ENCODE measurements around the gene STPG3. TPM values are rescaled to one million over a fixed set of nuclear protein-coding genes. Genes with fewer than 3 reads are reported as not detected.

The STPG3 gene
- total and polyA plus RNA-seq, 5 donors from 2014 or later: not detected

DNA sequence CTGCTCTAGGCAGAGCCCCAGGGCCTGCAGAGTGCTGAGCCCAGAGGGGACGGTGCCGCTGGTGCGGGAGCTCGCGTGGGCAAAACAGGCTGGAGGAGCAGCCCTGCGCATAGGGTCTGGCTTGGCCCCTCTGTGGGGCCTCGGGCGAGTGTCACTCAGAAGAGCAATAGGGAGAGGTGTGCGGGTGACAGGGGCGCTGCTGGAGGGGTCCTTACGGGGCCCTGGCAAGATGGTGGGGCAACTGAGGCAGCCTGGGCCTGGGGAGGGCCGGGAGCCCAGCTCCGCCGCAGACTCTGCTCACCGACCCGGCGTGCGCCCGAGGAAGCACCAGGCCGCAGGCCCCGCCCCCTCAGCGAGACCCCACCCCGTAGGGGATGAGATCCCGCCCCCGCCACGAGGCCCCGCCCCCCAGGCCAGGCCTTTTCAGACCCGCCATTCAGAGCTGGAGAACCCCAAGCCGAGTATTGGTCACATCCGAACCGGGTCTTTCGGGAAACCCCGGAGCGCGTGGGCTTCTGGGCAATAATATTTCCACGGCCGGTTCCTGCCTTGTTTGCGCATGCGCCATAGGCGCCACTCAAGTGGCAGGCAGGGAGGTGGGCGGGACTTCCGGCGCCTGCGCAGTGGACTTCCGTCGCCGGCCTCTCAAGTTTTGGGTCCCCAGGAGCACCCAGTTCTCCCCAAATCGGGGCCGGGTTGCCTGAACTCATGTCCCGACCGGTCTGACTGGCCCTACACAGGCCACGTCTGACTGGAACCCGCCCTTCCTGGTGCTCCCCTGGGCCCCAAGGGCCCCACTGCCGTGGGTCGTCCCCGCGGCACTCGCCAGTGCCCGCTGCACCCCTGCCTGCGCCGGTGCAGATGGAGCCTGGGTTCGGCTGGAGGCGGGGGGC lies 27.8 kb upstream of the STPG3 start:
- H3K4me3 ChIP-seq (ENCODE audit: low read depth, low read length): peak overlapping the region; percentile 59
- peak; percentile 97 to 99 (median 99) for DNase-seq
- Mint-ChIP-seq H3K27me3 (peaks cover 5% of the 10 kb centered on the region), H3K36me3 (no peaks in the 10 kb centered on the region), H3K4me3 (peak overlapping the region; percentile 81 to 93 (median 83)), H3K27ac (peak overlapping the region in 2 of 3 donors; percentile 38 to 89), H3K4me1 (peaks cover 0 to 13% (median 7%) of the 10 kb centered on the region in 4 donors), H3K9me3 (no peaks in the 10 kb centered on the region)
- H3K36me3 ChIP-seq (ENCODE audit: control insufficient read depth, insufficient read depth, low read length): no peaks in the 10 kb centered on the region
- H3K27me3 ChIP-seq (ENCODE audit: control insufficient read depth, insufficient read depth, low read length): no peaks in the 10 kb centered on the region
- H3K4me1 ChIP-seq (ENCODE audit: control insufficient read depth, insufficient read depth, low read length, poor library complexity, severe bottlenecking): peaks cover 21% of the 10 kb centered on the region
- peak overlapping the region; percentile 90 for H3K27ac ChIP-seq (ENCODE audit: insufficient read depth, low read length, poor library complexity, severe bottlenecking)
- H3K9me3 ChIP-seq (ENCODE audit: control insufficient read depth in 2 of 2, low read length in 2 of 2): no peaks in the 10 kb centered on the region
- ATAC-seq (ENCODE audit: low read depth in 2 of 2): peak; percentile 91 to 94

DNA sequence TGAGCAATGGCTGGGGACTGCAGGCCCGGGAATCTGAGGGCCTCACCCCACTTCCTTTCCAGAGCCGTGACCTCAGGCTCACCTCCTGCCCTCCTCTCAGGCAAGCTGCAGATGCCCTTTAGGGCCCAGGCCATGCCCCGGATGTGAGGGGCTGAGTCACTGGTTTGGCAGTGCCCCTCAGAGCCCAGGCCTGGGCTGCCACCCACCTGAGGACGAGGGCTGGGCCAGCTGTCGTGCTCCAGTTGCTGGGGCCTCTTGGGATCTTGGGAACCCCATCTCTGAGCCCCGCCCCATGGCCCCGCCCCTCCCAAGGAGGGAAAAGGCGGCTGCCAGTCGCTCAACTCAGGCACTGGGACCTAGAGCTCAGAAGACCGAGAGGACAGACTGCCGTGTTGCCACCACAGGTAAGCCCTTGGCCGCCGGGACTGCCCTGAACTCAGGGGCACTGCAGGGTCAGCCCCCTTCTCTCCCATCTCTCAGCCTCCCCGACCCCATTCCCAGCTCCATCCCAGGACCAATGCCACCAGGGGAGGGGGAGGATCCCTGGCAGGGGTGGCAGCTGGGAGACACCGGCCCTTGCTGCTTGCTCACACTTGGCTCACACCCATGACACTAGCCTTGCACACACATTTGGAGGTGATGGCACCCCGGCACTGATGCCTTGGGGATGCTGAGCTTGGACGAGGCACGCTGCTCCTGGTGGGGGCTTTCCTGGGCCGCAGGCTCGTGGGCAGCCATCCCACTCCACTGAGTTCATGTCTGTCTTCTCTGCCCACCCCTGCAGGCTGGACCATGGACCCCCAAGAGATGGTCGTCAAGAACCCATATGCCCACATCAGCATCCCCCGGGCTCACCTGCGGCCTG lies 26.0 kb upstream of the STPG3 start, which contains the start of gene CYSRT1:
Gene CYSRT1 (plus strand): TSS at position 345 of the 865 bp plus-strand sequence. CDS start 448 bp downstream, at position 793.
- DNase-seq: peak in 1 of 3 donors; percentile 56
- H3K4me3 ChIP-seq (ENCODE audit: low read depth, low read length): peak within 1 kb of the TSS; percentile 59

DNA sequence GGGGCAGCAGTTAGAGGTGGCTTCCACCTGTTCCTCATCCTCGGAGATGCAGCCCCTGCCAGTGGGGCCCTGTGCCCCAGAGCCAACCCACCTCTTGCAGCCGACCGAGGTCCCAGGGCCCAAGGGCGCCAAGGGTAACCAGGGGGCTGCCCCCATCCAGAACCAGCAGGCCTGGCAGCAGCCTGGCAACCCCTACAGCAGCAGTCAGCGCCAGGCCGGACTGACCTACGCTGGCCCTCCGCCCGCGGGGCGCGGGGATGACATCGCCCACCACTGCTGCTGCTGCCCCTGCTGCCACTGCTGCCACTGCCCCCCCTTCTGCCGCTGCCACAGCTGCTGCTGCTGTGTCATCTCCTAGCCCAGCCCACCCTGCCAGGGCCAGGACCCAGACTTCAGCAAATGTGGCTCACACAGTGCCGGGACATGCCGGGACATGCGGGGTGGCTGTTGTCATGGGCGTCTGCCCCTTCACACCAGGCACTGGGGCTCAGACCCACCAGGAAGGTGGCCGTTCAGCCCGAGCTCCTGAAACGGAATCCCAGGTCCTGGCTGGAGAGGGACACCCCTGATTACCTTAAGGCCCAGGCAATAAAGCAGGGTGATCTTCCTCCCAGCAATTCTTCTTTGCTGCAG lies 25.3 kb upstream of the STPG3 start:
- Mint-ChIP-seq H3K27ac (peak overlapping the region in 1 of 3 donors; percentile 42), H3K36me3 (no peaks in the 10 kb centered on the region), H3K4me1 (peaks cover 0 to 13% (median 7%) of the 10 kb centered on the region in 4 donors), H3K9me3 (no peaks in the 10 kb centered on the region), H3K27me3 (peaks cover 5% of the 10 kb centered on the region), H3K4me3 (peak overlapping the region in 1 of 4 donors; percentile 32)
- Histone ChIP-seq H3K27me3 (ENCODE audit: control insufficient read depth, insufficient read depth, low read length) (no peaks in the 10 kb centered on the region), H3K9me3 (ENCODE audit: control insufficient read depth in 2 of 2, low read length in 2 of 2) (no peaks in the 10 kb centered on the region), H3K4me3 (ENCODE audit: low read depth, low read length) (no peak overlapping the region), H3K36me3 (ENCODE audit: control insufficient read depth, insufficient read depth, low read length) (no peaks in the 10 kb centered on the region), H3K4me1 (ENCODE audit: control insufficient read depth, insufficient read depth, low read length, poor library complexity, severe bottlenecking) (peaks cover 21% of the 10 kb centered on the region), H3K27ac (ENCODE audit: insufficient read depth, low read length, poor library complexity, severe bottlenecking) (no peak overlapping the region)
- DNase-seq (no peak), ATAC-seq (ENCODE audit: low read depth in 2 of 2) (no peak)

More for the DNA sequence above, 26.0 kb upstream of the STPG3 start, which contains the start of gene CYSRT1:
- Histone ChIP-seq H3K4me1 (ENCODE audit: control insufficient read depth, insufficient read depth, low read length, poor library complexity, severe bottlenecking) (peaks cover 21% of the 10 kb centered on the region), H3K27me3 (ENCODE audit: control insufficient read depth, insufficient read depth, low read length) (no peaks in the 10 kb centered on the region), H3K27ac (ENCODE audit: insufficient read depth, low read length, poor library complexity, severe bottlenecking) (peak within 1 kb of the TSS; percentile 90), H3K9me3 (ENCODE audit: control insufficient read depth in 2 of 2, low read length in 2 of 2) (no peaks in the 10 kb centered on the region), H3K36me3 (ENCODE audit: control insufficient read depth, insufficient read depth, low read length) (no peaks in the 10 kb centered on the region)
- H3K27me3 Mint-ChIP-seq: peaks cover 5% of the 10 kb centered on the region
- H3K4me1 Mint-ChIP-seq: peaks cover 0 to 13% (median 7%) of the 10 kb centered on the region in 4 donors
- H3K27ac Mint-ChIP-seq: peak within 1 kb of the TSS; percentile 38 to 89 (median 56)
- peak within 1 kb of the TSS; percentile 81 to 93 (median 83) for H3K4me3 Mint-ChIP-seq
- no peak for ATAC-seq (ENCODE audit: low read depth in 2 of 2)
- H3K36me3 Mint-ChIP-seq: no peaks in the 10 kb centered on the region
- H3K9me3 Mint-ChIP-seq: no peaks in the 10 kb centered on the region

DNA sequence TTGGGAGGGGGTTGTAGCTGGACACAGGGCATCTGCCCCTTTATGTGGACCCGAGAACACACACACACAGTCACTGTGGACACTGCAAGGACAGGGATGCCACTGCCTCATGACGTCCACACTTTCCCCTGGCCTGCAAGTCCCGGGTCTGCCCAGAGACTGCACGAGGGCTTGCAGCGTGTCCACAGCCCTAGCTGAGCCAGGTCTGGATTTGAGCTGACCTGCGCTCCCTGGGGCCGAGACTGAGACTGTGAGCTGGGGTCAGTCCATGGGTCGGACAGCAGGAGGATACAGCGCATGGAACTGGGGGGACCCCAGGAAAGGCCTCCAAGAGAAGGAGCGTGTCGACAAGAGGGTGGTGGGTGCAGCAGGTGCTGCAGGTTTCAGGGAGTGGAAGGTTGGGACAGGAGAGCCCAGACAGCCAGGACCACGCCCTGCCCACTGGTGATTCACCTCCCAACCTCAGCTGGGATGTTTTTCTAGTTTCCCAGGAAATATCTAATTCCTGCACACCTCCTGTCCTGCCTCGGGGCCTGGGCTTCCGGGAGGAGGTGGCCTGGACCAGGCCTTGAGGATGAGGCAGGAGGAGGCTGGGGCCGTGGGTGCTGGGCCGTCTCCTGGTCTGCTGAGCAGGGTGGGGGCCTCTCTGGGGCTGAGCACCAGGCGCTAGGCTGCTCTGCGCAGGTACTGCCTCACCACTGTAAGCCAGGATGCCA lies 24.6 kb upstream of the STPG3 start:
- Histone ChIP-seq H3K27ac (ENCODE audit: insufficient read depth, low read length, poor library complexity, severe bottlenecking) (no peak overlapping the region), H3K4me3 (ENCODE audit: low read depth, low read length) (no peak overlapping the region), H3K36me3 (ENCODE audit: control insufficient read depth, insufficient read depth, low read length) (no peaks in the 10 kb centered on the region), H3K27me3 (ENCODE audit: control insufficient read depth, insufficient read depth, low read length) (no peaks in the 10 kb centered on the region), H3K9me3 (ENCODE audit: control insufficient read depth in 2 of 2, low read length in 2 of 2) (no peaks in the 10 kb centered on the region), H3K4me1 (ENCODE audit: control insufficient read depth, insufficient read depth, low read length, poor library complexity, severe bottlenecking) (peaks cover 21% of the 10 kb centered on the region)
- DNase-seq: no peak
- no peaks in the 10 kb centered on the region for H3K36me3 Mint-ChIP-seq
- no peak for ATAC-seq (ENCODE audit: low read depth in 2 of 2)
- no peaks in the 10 kb centered on the region for H3K9me3 Mint-ChIP-seq
- H3K4me1 Mint-ChIP-seq: peaks cover 0 to 13% (median 7%) of the 10 kb centered on the region in 4 donors
- peak overlapping the region in 1 of 4 donors; percentile 32 for H3K4me3 Mint-ChIP-seq
- no peak overlapping the region for H3K27ac Mint-ChIP-seq
- H3K27me3 Mint-ChIP-seq: peaks cover 5% of the 10 kb centered on the region

DNA sequence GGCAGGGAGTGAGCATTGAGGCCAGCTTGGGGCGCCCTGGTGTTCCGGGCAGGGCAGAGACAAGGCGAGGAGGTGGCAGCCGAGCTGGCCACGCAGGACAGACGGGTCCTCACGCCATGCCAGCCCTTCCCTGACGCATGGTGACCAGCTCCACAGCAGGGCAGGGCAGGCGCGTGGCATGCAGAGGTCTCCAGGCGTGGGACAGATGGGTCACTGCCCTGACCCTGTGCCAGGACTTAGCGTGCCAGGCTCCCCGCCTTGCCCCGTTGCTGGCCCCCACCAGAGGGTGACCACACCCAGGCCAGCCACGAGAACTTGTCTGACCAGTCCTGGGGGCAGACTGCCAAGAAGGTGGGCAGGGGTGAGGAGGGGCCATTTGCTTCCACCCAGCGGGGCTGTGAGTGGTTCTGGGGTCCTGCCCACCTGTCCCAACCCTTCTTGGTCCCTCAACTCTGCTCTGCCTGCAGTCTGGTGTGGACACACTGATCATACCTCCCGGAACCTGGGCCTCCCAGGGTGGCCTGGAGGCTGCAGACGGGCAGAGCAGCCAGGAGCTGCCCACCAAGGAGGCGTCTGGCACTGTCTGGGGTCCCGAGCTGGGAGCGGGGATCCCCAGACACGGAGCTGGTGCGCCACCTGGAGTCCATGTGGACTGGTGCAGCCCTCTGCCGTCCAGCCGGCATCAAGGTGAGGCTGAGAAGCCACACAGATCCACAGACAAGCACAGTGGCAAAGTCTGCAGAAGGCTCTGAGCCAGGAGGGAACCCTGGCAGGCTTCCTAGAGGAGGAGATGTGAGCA lies 23.8 kb upstream of the STPG3 start, which contains the start of gene RNF224:
Gene RNF224 (plus strand): TSS at position 449 of the 799 bp plus-strand sequence. CDS start 834 bp downstream, outside the sequence.
- Mint-ChIP-seq H3K4me3 (peak within 1 kb of the TSS in 1 of 4 donors; percentile 25), H3K4me1 (peaks cover 0 to 13% (median 7%) of the 10 kb centered on the region in 4 donors), H3K27ac (peak within 1 kb of the TSS in 2 of 3 donors; percentile 23 to 96), H3K9me3 (no peaks in the 10 kb centered on the region), H3K27me3 (peaks cover 5% of the 10 kb centered on the region), H3K36me3 (no peaks in the 10 kb centered on the region)
- Histone ChIP-seq H3K4me3 (ENCODE audit: low read depth, low read length) (no peak within 1 kb of the TSS), H3K27me3 (ENCODE audit: control insufficient read depth, insufficient read depth, low read length) (no peaks in the 10 kb centered on the region), H3K9me3 (ENCODE audit: control insufficient read depth in 2 of 2, low read length in 2 of 2) (no peaks in the 10 kb centered on the region), H3K4me1 (ENCODE audit: control insufficient read depth, insufficient read depth, low read length, poor library complexity, severe bottlenecking) (peaks cover 20% of the 10 kb centered on the region), H3K36me3 (ENCODE audit: control insufficient read depth, insufficient read depth, low read length) (no peaks in the 10 kb centered on the region), H3K27ac (ENCODE audit: insufficient read depth, low read length, poor library complexity, severe bottlenecking) (no peak within 1 kb of the TSS)
- ATAC-seq (ENCODE audit: low read depth in 2 of 2): peak in 1 of 2 donors; percentile 28
- DNase-seq: peak; percentile 66 to 78 (median 77)

- Mint-ChIP-seq H3K4me3 (no peak overlapping the region), H3K9me3 (no peaks in the 10 kb centered on the region), H3K27me3 (peaks cover 5% of the 10 kb centered on the region), H3K4me1 (peaks cover 0 to 12% (median 6%) of the 10 kb centered on the region in 4 donors), H3K36me3 (no peaks in the 10 kb centered on the region), H3K27ac (peak overlapping the region in 2 of 3 donors; percentile 23 to 96)
- H3K4me1 ChIP-seq (ENCODE audit: control insufficient read depth, insufficient read depth, low read length, poor library complexity, severe bottlenecking): peaks cover 12% of the 10 kb centered on the region
- no peaks in the 10 kb centered on the region for H3K9me3 ChIP-seq (ENCODE audit: control insufficient read depth in 2 of 2, low read length in 2 of 2)
- H3K27me3 ChIP-seq (ENCODE audit: control insufficient read depth, insufficient read depth, low read length): no peaks in the 10 kb centered on the region
- DNase-seq: no peak
- ATAC-seq (ENCODE audit: low read depth in 2 of 2): no peak
- H3K36me3 ChIP-seq (ENCODE audit: control insufficient read depth, insufficient read depth, low read length): no peaks in the 10 kb centered on the region
- H3K27ac ChIP-seq (ENCODE audit: insufficient read depth, low read length, poor library complexity, severe bottlenecking): no peak overlapping the region
- no peak overlapping the region for H3K4me3 ChIP-seq (ENCODE audit: low read depth, low read length)
Measured at GRCh38 chr9:137227853-137228505, 23.1 kb upstream of the STPG3 start.

Measured in CD4-positive, CD25-positive, alpha-beta regulatory T cell (primary cell).